GM20000 (cell line): ENCODE measurements around the gene ZNF672.
A peak's percentile ranks its signal among the peaks of the same experiment; 100 is the strongest.

Source experiments
- DNase-seq: peaks from one replicate; pipeline ENCODE4 v3.0.0; 2012; ENCODE audit warnings: low spot score
- CTCF ChIP-seq: IDR thresholded peaks from 2 replicates; pipeline ENCODE4 v1.5.1; 2012; ENCODE audit warnings: mild to moderate bottlenecking, control low read depth; ENCODE audit errors: extremely low read depth, missing control alignments

Gene ZNF672

GRCh38 chr1:248810000-248810726 lies 27.9 kb upstream of the ZNF672 start:
- TF ChIP-seq CTCF: no peak
- no peak for DNase-seq

GRCh38 chr1:248810727-248811513 lies 27.1 kb upstream of the ZNF672 start:
- TF ChIP-seq CTCF: no peak
- DNase-seq: peak; percentile 18

GRCh38 chr1:248811514-248812490 lies 26.2 kb upstream of the ZNF672 start:
- TF ChIP-seq CTCF: no peak
- peak; percentile 23 for DNase-seq

GRCh38 chr1:248812736-248813425 lies 25.1 kb upstream of the ZNF672 start:
- no peak for TF ChIP-seq CTCF
- DNase-seq: no peak

- TF ChIP-seq CTCF: no peak
- peak; percentile 10 for DNase-seq
These were observed 24.5 kb upstream of the ZNF672 start for GRCh38 chr1:248813546-248813945.

GRCh38 chr1:248814351-248814750 lies 23.7 kb upstream of the ZNF672 start:
- peak; percentile 6 for DNase-seq
- TF ChIP-seq CTCF: no peak
